GM21447 (cell line): ENCODE measurements around the gene SH3BGRL.
"Not testable (repeated sequence)": the region's sequence is repeated elsewhere in the genome, so short reads cannot be mapped to it uniquely, and the experiment has no call there.

ENCODE experiments used
- ATAC-seq: cut with Tn5 transposase; IDR thresholded peaks from one replicate; pipeline ENCODE4 v1.9.1; 2021; ENCODE audit not compliant: unreplicated experiment

SH3BGRL gene

GRCh38 chrX:81259020-81259713, 57.3 kb downstream of the SH3BGRL start:
- ATAC-seq, result no peak

- no peak for ATAC-seq
These were observed 58.0 kb downstream of the SH3BGRL start for GRCh38 chrX:81259714-81260395.

- no peak for ATAC-seq
These were observed 59.7 kb downstream of the SH3BGRL start for GRCh38 chrX:81261576-81261975.

- no peak for ATAC-seq
These were observed 61.2 kb downstream of the SH3BGRL start for GRCh38 chrX:81263059-81263458.

- no peak for ATAC-seq
These were observed 76.7 kb downstream of the SH3BGRL start for GRCh38 chrX:81278616-81279015.

GRCh38 chrX:81280148-81280547, 78.2 kb downstream of the SH3BGRL start:
- no peak for ATAC-seq

- no peak for ATAC-seq
These were observed 84.2 kb downstream of the SH3BGRL start for GRCh38 chrX:81286075-81286474.

- no peak for ATAC-seq
These were observed 84.7 kb downstream of the SH3BGRL start for GRCh38 chrX:81286608-81287007.

- ATAC-seq, result no peak
These were observed 90.1 kb downstream of the SH3BGRL start for GRCh38 chrX:81291996-81292395.

GRCh38 chrX:81294101-81294500, 92.2 kb downstream of the SH3BGRL start:
- ATAC-seq, result no peak

- ATAC-seq, result no peak
These were observed 100.0 kb downstream of the SH3BGRL start for GRCh38 chrX:81301877-81302276.

GRCh38 chrX:81304563-81304962, 102.7 kb downstream of the SH3BGRL start:
- ATAC-seq, result no peak

GRCh38 chrX:81305240-81305639, 103.3 kb downstream of the SH3BGRL start:
- no peak for ATAC-seq

GRCh38 chrX:81308086-81308829, 106.4 kb downstream of the SH3BGRL start:
- no peak for ATAC-seq

GRCh38 chrX:81316163-81316562, 114.3 kb downstream of the SH3BGRL start:
- no peak for ATAC-seq

GRCh38 chrX:81331653-81332052, 129.8 kb downstream of the SH3BGRL start:
- not testable (repeated sequence) for ATAC-seq

- no peak for ATAC-seq
These were observed 134.7 kb downstream of the SH3BGRL start for GRCh38 chrX:81336455-81337152.

- no peak for ATAC-seq
These were observed 135.9 kb downstream of the SH3BGRL start for GRCh38 chrX:81337805-81338204.

GRCh38 chrX:81338924-81339323, 137.0 kb downstream of the SH3BGRL start:
- no peak for ATAC-seq

- ATAC-seq, result not testable (repeated sequence)
These were observed 143.4 kb downstream of the SH3BGRL start for GRCh38 chrX:81345296-81345695.
